Fibroblast of lung (primary cell): ENCODE data around the gene SLC34A3. TPM values are rescaled to one million over a fixed set of nuclear protein-coding genes. Genes with fewer than 3 reads are reported as not detected.

ENCODE experiments used
- DNase-seq, 2 donors: peaks; one replicate each; pipeline versions ENCODE4 v3.0.0 to v3.0.0-alpha.2; 2010; ENCODE audit warnings: low read depth in 2 of 2
- H2AFZ ChIP-seq: 2 replicates; pipeline ENCODE4 v1.5.1; 2012; ENCODE audit warnings: low read length, control low read depth, inconsistent platforms
- H3K27ac ChIP-seq: 2 replicates; pipeline ENCODE4 v1.5.1; 2011; ENCODE audit warnings: low read length, control low read depth; ENCODE audit not compliant: insufficient read depth
- H3K27me3 ChIP-seq: 2 replicates; pipeline ENCODE4 v1.5.1; 2011; ENCODE audit warnings: mild to moderate bottlenecking, low read length; ENCODE audit not compliant: control insufficient read depth, insufficient read depth
- H3K36me3 ChIP-seq: 2 replicates; pipeline ENCODE4 v1.5.1; 2011; ENCODE audit warnings: low read length; ENCODE audit not compliant: control insufficient read depth, insufficient read depth
- H3K4me1 ChIP-seq: 2 replicates; pipeline ENCODE4 v1.5.1; 2011; ENCODE audit warnings: low read length; ENCODE audit not compliant: control insufficient read depth, insufficient read depth; ENCODE audit errors: extremely low read depth
- H3K4me2 ChIP-seq: 2 replicates; pipeline ENCODE4 v1.5.1; 2011; ENCODE audit warnings: low read length, control low read depth; ENCODE audit not compliant: insufficient read depth; ENCODE audit errors: extremely low read depth
- H3K4me3 ChIP-seq, 4 experiments: fragments of 200-600 bp in 1 of 4; sonication (generic) in 1 of 4; replicated peaks in 1 of 4; 2 replicates each; pipeline ENCODE4 v1.5.1; 2011 to 2016; ENCODE audit warnings: low read length in 4 of 4, low read depth in 3 of 4, mild to moderate bottlenecking in 3 of 4, control low read depth in 2 of 4, inconsistent platforms in 1 of 4, mixed read lengths in 1 of 4; ENCODE audit not compliant: insufficient read depth in 1 of 4; ENCODE audit errors: control extremely low read depth in 1 of 4
- H3K79me2 ChIP-seq: 2 replicates; pipeline ENCODE4 v1.5.1; 2012; ENCODE audit warnings: mild to moderate bottlenecking, low read length, inconsistent platforms; ENCODE audit not compliant: control insufficient read depth, insufficient read depth
- H3K9ac ChIP-seq: 2 replicates; pipeline ENCODE4 v1.5.1; 2011; ENCODE audit warnings: mild to moderate bottlenecking, low read length, control low read depth; ENCODE audit not compliant: insufficient read depth
- H3K9me3 ChIP-seq: 2 replicates; pipeline ENCODE4 v1.5.1; 2012; ENCODE audit warnings: low read depth, low read length; ENCODE audit not compliant: control insufficient read depth, insufficient read depth
- H4K20me1 ChIP-seq: 2 replicates; pipeline ENCODE4 v1.5.1; 2011; ENCODE audit warnings: low read length; ENCODE audit not compliant: control insufficient read depth, insufficient read depth; ENCODE audit errors: extremely low read depth
- CTCF ChIP-seq, 2 donors: IDR thresholded peaks in 1 of 2; conservative IDR thresholded peaks in 1 of 2; 1 replicate in 1 of 2; 2 replicates in 1 of 2; pipeline ENCODE4 v1.5.1; 2011 to 2012; ENCODE audit warnings: low read length in 2 of 2, control low read depth in 1 of 2, inconsistent platforms in 1 of 2, low read depth in 1 of 2, mild to moderate bottlenecking in 1 of 2
- EZH2 ChIP-seq: IDR thresholded peaks from 2 replicates; pipeline ENCODE4 v1.5.1; 2012; ENCODE audit warnings: low read length, control low read depth, mild to moderate bottlenecking; ENCODE audit errors: missing control alignments
- polyA plus RNA-seq, 2 donors: library from polyadenylated mRNA; depleted of rRNA in 1 of 2; stranded (reverse) in 1 of 2; unstranded in 1 of 2; fragments of >200 nt; gene quantifications; 2 replicates each; pipeline ENCODE4 v1.2.1, GENCODE V29; 2011 to 2012; ENCODE audit warnings: missing spikeins in 1 of 2
- total RNA-seq: library from RNA; depleted of rRNA; stranded (reverse); fragments of >200 nt; gene quantifications from 2 replicates; pipeline ENCODE4 v1.2.1, GENCODE V29; 2014

SLC34A3 gene
- total and polyA plus RNA-seq, 2 donors (not counting 1 experiment from before 2014, with no cell fraction given): not detected

- peak overlapping the region; percentile 58 to 81 (median 62) for H3K4me3 ChIP-seq
- DNase-seq: peak; percentile 92 to 98
- H3K9me3 ChIP-seq: no peaks in the 10 kb centered on the region
- H3K4me2 ChIP-seq: peak overlapping the region; percentile 82
- H2AFZ ChIP-seq: peak overlapping the region; percentile 32
- H3K27ac ChIP-seq: peak overlapping the region; percentile 62
- H3K4me1 ChIP-seq: peaks cover 8% of the 10 kb centered on the region
- no peak for TF ChIP-seq EZH2
- no peak for TF ChIP-seq CTCF (conservative IDR thresholded peaks at IDR 0.05 in 1 of 2, IDR thresholded peaks at IDR 0.05 in 1 of 2; ENCODE audit: low read depth in 1 of 2, low read length in 2 of 2)
- no peaks in the 10 kb centered on the region for H3K27me3 ChIP-seq
- peaks cover 3% of the 10 kb centered on the region for H3K36me3 ChIP-seq
- H3K79me2 ChIP-seq: no peaks in the 10 kb centered on the region
- H4K20me1 ChIP-seq: no peaks in the 10 kb centered on the region
- H3K9ac ChIP-seq: peak overlapping the region; percentile 77
Observed at GRCh38 chr9:137223078-137223970, 7.4 kb upstream of the SLC34A3 start.

- Histone ChIP-seq H2AFZ (no peak within 1 kb of the TSS), H3K79me2 (no peaks in the 10 kb centered on the region), H3K27me3 (no peaks in the 10 kb centered on the region), H3K4me3 (peak within 1 kb of the TSS; percentile 58 to 81 (median 62)), H3K9ac (peak within 1 kb of the TSS; percentile 77), H3K4me2 (peak within 1 kb of the TSS; percentile 73), H3K4me1 (peaks cover 3% of the 10 kb centered on the region), H3K36me3 (no peaks in the 10 kb centered on the region), H4K20me1 (no peaks in the 10 kb centered on the region), H3K9me3 (no peaks in the 10 kb centered on the region), H3K27ac (peak within 1 kb of the TSS; percentile 62)
- no peak for DNase-seq
- TF ChIP-seq CTCF (conservative IDR thresholded peaks at IDR 0.05 in 1 of 2, IDR thresholded peaks at IDR 0.05 in 1 of 2; ENCODE audit: low read depth in 1 of 2, low read length in 2 of 2) (no peak), EZH2 (no peak)
Observed at GRCh38 chr9:137224830-137225694, 5.6 kb upstream of the SLC34A3 start, which contains the start of gene CYSRT1. TSS of gene CYSRT1 (plus strand) at chr9:137225174. CDS start at chr9:137225622, 448 bp downstream.
